Suprapubic skin (tissue), 4 donors: Measurements from ENCODE around the gene FBXL20.

Source experiments
- EP300 ChIP-seq: sonication (generic); formaldehyde crosslinking; IDR thresholded peaks from one replicate; pipeline ENCODE4 v1.6.1; 2017; ENCODE audit warnings: antibody characterized with exemption
- POLR2A ChIP-seq, 2 donors: fragments of 450-650 bp; IDR thresholded peaks; one replicate each; pipeline ENCODE4 v1.6.1; 2017; ENCODE audit warnings: antibody characterized with exemption in 2 of 2, mild to moderate bottlenecking in 2 of 2, moderate library complexity in 2 of 2
- POLR2AphosphoS5 ChIP-seq, 3 donors: sonication (generic); formaldehyde crosslinking; IDR thresholded peaks; one replicate each; pipeline ENCODE4 v1.6.1; 2017; ENCODE audit warnings: antibody characterized with exemption in 3 of 3
- TF ChIP-seq, protein P1 (sequence below), 2 donors: fragments of 200-600 bp in 1 of 2; fragments of 450-650 bp in 1 of 2; sonication (generic) in 1 of 2; IDR thresholded peaks; one replicate each; pipeline ENCODE4 v1.5.1; 2016 to 2019; ENCODE audit warnings: antibody characterized with exemption in 2 of 2, mild to moderate bottlenecking in 1 of 2, moderate library complexity in 1 of 2

- TF ChIP-seq, protein P1, sequence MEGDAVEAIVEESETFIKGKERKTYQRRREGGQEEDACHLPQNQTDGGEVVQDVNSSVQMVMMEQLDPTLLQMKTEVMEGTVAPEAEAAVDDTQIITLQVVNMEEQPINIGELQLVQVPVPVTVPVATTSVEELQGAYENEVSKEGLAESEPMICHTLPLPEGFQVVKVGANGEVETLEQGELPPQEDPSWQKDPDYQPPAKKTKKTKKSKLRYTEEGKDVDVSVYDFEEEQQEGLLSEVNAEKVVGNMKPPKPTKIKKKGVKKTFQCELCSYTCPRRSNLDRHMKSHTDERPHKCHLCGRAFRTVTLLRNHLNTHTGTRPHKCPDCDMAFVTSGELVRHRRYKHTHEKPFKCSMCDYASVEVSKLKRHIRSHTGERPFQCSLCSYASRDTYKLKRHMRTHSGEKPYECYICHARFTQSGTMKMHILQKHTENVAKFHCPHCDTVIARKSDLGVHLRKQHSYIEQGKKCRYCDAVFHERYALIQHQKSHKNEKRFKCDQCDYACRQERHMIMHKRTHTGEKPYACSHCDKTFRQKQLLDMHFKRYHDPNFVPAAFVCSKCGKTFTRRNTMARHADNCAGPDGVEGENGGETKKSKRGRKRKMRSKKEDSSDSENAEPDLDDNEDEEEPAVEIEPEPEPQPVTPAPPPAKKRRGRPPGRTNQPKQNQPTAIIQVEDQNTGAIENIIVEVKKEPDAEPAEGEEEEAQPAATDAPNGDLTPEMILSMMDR (IDR thresholded peaks at IDR 0.05): no peak
- no peak for TF ChIP-seq EP300
- TF ChIP-seq POLR2AphosphoS5 (IDR thresholded peaks at IDR 0.05): no peak
- no peak for TF ChIP-seq POLR2A (IDR thresholded peaks at IDR 0.05)
Observed at GRCh38 chr17:39276113-39276512, 125.3 kb downstream of the FBXL20 start.
